ENCODE measurements around the gene RHBDF2.

The RHBDF2 gene

DNA sequence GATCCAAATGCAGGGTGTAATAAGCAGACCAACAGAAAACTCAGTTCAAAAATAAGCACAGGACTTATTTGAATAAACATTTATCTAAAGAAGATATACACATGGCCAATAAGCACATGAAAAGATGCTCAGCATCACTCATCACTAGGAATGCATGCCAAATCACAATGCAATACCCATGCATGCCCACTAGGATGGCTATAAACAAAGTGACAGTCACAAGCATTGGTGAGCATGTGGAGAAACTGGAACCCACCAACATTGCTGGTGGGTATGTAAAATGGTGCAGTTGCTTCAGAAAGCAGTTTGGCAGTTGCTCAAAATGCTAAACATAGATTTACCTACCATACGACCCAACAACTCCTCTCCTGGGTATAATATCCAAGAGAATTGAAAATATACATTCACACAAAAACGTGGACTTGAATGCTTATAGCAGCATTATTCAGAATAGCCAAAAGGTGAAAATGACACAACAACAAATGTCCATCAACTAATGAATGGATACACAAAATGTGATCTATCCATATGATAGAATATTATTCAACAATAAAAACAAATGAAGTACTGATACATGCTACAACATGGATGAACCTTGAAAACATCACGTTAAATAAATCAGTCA is 68.4 kb downstream of the RHBDF2 start:
- DNase-seq: no peak

DNA sequence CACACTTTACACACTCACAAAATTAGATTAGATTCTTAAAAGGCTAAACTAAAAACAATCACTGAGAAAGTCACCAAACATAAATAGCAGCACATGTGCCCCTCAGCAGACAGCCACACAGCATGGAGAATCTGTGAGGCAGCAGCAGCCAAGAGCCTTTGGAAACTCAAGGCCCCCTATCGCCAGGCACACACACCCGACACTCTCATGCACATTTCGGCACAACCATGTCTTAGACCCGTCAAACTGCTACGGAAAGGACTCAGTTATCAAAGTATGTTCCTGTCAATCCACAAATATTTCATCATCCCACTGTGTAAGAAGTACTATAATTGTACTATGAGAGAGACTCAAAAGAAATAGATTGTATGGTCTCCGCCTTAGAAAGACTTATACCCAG is 69.2 kb downstream of the RHBDF2 start:
- no peak for DNase-seq

DNA sequence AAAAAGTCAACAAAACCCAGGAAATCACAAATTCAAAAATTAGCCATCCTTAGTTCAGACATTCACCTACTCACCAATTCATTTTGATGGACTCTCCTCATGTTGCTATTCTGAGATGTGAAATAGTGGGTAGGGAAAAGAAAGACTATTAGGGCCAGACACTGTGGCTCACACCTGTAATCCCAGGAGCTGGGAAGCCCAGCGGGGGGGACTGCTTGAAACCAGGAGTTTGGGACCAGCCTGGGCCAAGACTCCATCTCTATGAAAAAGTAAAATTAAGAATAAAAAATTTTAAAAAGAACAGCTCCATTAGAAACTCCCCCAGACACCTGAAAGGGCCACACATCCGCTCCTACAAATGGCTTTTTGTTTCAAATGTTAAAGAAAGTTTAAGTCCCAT is 69.7 kb downstream of the RHBDF2 start:
- no peak for DNase-seq

DNA sequence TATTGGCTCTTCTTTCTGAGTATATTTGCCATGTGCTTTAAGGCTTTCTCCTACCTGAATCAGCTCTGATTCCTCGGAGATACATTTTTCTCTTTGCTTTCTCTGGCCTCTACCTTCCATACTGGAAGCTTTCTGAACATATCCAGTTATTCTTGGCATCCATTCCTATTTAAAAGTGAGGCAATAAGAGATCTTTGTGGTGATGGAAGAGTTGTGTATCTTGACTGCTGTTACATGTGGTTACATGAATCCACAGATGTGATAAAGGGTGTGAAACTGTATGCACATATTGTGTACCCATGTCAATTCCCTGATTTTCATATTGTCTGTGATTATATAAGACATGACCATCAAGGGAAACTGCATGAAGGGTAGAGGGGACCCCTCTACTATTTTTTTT is 72.7 kb downstream of the RHBDF2 start:
- DNase-seq: no peak

DNA sequence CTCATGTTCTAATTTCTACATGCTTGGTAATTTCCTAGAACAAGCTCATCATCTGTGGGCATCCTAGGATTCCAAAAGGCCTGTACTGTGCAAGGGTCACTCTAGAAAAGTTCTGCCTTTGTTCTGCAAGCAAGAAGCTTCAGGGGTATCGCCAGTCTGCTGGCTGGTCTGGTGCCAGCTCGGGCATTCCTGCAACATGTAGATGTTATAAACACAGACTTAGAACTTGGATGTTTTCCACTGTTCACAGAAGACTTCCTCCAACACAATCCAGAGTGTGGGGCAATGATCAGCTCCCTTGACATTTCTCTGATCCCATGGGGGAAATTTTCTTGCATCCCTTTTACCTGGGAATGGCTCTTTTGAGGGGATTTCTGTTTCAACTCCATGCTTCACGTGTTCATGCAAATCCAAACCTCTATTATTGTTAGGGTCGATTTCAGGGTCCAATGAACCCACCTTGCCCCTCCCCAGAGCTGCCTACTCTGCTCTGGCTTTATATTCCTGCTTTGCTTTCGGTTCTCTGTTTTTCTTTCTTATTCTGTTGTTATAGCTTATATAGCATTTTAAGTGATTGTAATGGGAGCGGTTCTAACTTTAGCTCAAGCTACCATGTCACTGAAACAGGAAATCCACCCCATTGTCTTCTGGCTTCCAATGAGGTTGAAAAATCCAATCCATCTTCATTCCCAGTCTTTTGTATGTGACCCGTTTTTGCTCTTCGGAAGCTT is 73.6 kb downstream of the RHBDF2 start:
- no peak for DNase-seq

DNA sequence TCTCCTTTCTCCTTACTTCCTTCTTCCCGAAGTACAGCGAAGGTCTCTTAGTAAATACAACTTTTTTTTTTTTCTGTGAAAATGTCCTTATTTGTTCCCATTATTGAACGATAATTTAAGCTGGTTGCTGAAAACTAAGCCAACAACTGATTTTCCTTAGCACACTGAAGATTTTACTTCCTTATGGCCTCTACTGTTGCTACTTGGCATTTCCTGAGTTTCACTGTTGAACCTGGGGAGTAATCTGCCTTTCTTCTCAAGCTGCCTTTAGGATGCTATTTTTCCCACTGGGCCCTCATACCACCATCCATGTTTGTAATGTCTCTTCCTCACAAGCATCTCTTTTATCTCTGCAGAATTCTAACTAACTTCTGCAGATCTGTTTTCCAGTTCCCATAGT is 74.4 kb downstream of the RHBDF2 start:
- DNase-seq: no peak

DNA sequence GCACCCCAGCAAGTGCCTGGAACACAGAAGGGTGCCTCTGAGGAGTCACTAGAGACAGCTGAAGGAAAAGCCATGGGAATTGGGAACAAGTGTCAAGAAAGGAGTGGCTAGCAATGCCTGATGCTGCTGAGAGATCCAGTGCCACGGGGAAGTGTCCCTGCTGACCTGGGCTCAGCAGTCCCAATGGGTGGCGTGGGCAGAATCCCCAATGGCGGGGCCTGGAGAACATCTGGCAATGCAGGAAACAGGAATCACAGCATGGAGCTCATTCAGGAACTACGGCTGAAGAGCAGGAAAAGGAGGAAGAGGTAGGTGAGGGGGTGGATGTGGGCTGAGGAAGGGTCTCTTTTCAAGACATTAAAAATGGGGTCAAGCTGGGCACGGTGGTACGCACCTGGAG is 78.4 kb downstream of the RHBDF2 start:
- no peak for DNase-seq

DNA sequence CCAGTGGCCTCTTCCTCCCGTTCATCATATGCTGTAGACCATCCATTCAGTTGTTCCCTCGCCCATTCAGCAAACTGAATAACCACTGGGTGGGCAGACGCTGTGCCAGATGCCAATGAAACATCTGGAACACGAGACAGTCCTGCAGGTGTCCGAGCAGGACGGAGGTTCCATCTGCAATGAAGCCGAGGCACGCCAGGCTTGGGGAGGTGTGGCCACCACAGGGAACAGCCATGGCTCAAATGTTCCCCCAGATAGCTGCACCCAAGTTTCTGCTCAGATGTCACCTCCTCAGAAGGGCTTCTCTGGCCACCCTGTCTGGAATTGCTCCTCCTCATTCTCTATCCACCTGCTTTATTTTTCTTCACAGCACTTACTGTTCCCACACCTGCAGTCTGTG is 78.8 kb downstream of the RHBDF2 start:
- no peak for DNase-seq

DNA sequence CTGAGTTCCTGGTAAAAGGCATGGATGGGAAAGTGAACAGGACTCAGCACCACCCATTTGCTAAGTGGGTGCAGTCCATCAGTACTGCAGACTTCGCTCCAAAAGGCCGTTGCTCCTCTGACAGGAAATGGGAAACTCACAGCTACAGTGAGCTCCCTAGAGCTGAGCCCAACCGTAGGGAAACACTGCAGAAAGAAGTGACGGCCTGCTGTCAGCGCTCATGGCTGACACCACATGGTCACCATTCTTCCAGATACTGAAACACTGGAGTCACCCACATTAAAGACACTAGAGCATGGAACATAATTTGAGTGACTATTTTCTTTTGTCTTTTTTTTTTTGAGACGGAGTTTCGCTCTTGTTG is 80.2 kb downstream of the RHBDF2 start:
- no peak for DNase-seq

All from stimulated activated naive CD4-positive, alpha-beta T cell (primary cell).